Left lobe of liver (tissue), 2 donors: ENCODE results near the gene PCDHGB2. TPM values are rescaled to one million over a fixed set of nuclear protein-coding genes. Genes with fewer than 3 reads are reported as not detected.
"Not testable (repeated sequence)": the region's sequence is repeated elsewhere in the genome, so short reads cannot be mapped to it uniquely, and the experiment has no call there.

Experiments used
- ATAC-seq: fragments of 200-7000 bp; cut with Tn5 transposase; one replicate; pipeline ENCODE4 v1.9.1; 2020; ENCODE audit warnings: mild to moderate bottlenecking, moderate library complexity
- DNase-seq: peaks from one replicate; pipeline ENCODE4 v3.0.0-alpha.2; 2020; ENCODE audit warnings: low spot score
- total RNA-seq: library from RNA; stranded (reverse); gene quantifications from one replicate; pipeline ENCODE4 v1.2.1, GENCODE V29; 2021
- donor health status: DM: no; HTN: no; CAD: no; lungs with moderate emphysema.
- donor health status: DM: no; HTN: yes; CAD: no.

Gene PCDHGB2
- total RNA-seq, 1 donor from 2014 or later, result 0.81 TPM

DNA sequence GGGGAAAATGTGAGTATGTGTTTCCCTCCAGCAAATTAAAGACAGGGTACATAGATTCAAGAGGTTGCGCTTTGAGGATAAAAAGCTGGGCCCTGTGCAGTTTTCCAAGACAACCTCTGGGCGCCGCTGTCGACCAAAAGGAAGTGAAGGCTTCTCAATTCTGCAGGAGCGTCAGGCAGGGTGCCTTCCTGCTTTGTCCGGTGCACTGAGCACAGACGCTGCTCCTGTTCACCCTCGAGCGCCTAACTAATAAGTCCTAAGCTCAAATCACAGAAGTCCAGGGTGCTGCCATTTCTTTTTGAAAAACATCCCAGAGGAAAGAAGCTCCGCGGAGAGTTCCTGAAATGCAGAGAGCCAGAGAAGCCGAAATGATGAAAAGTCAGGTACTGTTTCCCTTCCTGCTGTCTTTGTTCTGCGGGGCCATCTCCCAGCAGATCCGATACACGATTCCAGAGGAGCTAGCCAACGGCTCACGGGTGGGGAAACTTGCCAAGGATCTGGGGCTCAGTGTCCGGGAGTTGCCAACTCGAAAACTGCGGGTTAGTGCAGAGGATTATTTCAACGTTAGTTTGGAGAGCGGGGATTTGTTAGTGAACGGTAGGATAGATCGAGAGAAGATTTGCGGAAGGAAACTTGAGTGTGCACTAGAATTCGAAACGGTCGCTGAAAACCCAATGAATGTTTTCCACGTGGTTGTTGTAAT is 9.7 kb upstream of the PCDHGB2 start, which contains the start of gene PCDHGB1:
Gene PCDHGB1 (plus strand): TSS at position 183 of the 703 bp plus-strand sequence. CDS start 162 bp downstream, at position 345.
- DNase-seq, result no peak
- ATAC-seq, result peak; percentile 44

DNA sequence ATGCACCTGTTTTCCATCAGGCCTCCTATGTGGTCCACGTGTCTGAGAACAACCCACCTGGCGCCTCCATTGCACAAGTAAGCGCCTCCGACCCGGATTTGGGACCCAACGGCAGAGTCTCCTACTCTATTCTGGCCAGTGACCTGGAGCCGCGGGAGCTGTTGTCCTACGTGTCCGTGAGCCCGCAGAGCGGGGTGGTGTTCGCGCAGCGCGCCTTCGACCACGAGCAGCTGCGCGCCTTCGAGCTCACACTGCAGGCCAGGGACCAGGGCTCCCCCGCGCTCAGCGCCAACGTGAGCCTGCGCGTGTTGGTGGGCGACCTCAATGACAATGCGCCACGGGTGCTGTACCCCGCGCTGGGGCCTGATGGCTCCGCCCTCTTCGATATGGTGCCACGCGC is 8.2 kb upstream of the PCDHGB2 start:
- no peak for DNase-seq
- no peak for ATAC-seq

DNA sequence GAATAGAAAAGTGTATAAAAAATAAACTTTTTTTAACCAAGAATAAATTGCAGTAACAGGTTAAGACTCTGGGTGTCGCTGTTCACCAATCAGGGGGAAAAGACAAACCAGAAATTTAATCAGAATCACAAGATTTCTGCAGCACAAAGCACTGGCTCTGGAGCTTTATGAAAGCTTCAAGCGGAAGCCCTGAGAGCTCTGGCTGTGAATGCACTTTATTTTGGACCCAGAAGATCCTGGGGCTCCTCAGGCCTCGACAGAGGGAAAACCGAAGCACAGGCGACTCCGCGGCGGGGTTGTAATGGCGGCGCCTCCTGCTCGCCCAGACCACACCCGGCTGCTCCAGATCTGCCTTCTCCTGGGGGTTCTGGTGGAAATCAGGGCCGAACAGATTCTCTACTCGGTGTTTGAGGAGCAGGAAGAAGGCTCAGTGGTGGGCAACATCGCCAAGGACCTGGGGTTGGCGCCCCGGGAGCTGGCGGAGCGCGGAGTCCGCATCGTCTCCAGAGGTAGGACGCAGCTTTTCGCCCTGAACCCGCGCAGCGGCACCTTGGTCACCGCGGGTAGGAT is 4.8 kb upstream of the PCDHGB2 start, which contains the start of gene PCDHGA4:
Gene PCDHGA4 (plus strand): TSS at position 122 of the 570 bp plus-strand sequence. CDS start 87 bp downstream, at position 209.
- DNase-seq, result no peak
- peak; percentile 18 for ATAC-seq

DNA sequence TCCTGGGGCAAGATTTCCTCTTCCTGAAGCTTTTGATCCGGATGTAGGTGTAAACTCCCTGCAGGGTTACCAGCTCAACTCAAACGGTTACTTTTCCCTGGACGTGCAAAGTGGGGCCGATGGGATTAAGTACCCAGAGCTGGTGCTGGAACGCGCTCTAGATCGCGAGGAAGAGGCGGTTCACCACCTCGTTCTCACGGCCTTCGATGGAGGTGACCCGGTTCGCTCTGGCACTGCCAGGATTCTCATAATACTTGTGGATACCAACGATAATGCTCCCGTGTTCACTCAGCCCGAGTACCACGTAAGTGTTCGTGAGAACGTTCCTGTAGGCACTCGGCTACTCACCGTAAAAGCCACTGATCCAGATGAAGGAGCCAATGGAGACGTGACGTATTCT is 4.2 kb upstream of the PCDHGB2 start:
- DNase-seq (no peak), ATAC-seq (no peak)

DNA sequence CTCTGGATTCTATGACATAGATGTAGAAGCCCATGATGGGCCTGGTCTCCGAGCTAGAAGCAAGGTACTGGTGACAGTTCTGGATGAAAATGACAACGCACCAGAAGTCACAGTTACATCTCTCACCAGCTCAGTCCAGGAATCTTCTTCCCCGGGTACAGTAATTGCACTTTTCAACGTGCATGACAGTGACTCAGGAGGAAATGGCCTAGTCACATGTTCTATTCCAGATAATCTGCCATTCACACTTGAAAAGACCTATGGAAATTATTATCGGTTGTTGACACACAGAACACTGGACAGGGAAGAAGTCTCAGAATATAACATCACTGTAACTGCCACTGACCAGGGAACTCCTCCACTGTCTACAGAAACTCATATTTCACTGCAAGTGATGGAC is 3.7 kb upstream of the PCDHGB2 start:
- ATAC-seq, result no peak
- no peak for DNase-seq

DNA sequence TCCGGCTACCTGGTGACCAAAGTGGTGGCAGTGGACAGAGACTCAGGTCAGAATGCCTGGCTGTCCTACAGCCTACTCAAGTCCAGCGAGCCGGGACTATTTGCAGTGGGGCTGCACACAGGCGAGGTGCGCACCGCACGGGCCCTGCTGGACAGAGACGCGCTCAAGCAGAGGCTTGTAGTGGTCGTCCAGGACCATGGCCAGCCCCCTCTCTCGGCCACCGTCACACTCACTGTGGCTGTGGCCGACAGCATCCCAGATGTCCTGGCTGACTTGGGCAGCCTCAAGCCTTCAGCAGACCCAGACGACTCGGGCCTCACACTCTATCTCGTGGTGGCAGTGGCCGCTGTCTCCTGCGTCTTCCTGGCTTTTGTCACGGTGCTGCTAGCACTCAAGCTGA is 2.8 kb upstream of the PCDHGB2 start:
- DNase-seq, result no peak
- ATAC-seq, result no peak

DNA sequence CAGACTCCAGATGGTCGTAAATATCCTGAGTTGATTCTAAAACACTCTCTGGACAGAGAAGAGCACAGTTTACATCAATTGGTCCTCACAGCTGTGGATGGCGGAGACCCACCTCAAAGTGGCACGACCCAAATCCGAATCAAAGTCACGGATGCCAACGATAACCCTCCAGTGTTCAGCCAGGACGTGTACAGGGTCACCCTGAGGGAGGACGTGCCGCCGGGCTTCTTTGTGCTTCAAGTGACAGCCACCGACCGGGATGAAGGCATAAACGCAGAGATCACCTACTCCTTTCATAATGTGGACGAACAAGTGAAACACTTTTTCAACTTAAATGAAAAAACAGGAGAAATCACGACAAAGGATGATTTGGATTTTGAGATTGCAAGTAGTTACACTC is 891 bp downstream of the PCDHGB2 start:
- no peak for ATAC-seq
- DNase-seq, result no peak

DNA sequence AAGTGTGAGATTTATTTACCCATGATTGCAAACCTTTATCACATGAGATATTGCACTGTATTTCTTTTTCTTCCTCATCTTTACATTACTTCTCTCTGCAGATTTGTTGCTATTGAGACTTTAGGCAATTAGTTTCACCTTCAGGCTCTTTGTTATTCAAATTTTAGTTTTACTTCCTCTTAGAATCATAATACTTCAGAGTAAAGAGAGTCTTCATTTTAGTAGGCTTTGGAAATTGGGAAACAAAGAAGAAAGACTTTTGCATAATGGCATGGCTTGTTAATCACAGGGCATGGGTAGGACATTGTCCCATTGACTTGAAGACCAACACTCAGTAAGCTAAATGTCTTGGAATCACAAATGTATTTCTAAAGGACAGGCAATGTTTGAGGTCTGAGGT is 2.9 kb downstream of the PCDHGB2 start:
- DNase-seq, result no peak
- no peak for ATAC-seq

DNA sequence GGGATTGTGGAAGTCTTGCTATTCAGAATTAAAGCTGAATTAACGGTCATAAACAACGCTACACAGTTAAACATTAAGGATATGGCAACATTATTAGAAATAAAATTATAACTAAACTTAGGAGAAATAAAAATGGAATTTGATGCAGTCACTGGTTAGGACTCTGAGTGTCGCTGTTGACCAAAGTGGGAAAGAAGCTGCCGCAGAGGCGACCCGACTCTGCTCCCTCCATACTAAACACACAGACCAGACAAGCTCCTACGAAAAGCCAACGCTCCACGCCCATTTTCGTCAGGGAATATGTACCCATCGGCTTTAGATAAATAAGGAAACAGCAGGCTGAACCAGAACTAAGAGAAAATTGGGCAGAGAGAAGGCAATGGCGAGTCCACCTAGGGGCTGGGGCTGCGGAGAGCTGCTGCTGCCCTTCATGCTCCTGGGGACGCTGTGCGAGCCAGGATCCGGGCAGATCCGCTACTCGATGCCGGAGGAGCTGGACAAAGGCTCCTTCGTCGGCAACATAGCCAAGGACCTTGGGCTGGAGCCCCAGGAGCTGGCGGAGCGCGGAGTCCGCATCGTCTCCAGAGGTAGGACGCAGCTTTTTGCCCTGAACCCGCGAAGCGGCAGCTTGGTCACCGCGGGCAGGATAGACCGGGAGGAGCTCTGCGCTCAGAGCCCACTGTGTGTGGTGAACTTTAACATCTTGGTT is 4.3 kb downstream of the PCDHGB2 start, which contains the start of gene PCDHGA5:
Gene PCDHGA5 (plus strand): TSS at position 211 of the 709 bp plus-strand sequence. CDS start 169 bp downstream, at position 380.
- DNase-seq (no peak), ATAC-seq (no peak)

DNA sequence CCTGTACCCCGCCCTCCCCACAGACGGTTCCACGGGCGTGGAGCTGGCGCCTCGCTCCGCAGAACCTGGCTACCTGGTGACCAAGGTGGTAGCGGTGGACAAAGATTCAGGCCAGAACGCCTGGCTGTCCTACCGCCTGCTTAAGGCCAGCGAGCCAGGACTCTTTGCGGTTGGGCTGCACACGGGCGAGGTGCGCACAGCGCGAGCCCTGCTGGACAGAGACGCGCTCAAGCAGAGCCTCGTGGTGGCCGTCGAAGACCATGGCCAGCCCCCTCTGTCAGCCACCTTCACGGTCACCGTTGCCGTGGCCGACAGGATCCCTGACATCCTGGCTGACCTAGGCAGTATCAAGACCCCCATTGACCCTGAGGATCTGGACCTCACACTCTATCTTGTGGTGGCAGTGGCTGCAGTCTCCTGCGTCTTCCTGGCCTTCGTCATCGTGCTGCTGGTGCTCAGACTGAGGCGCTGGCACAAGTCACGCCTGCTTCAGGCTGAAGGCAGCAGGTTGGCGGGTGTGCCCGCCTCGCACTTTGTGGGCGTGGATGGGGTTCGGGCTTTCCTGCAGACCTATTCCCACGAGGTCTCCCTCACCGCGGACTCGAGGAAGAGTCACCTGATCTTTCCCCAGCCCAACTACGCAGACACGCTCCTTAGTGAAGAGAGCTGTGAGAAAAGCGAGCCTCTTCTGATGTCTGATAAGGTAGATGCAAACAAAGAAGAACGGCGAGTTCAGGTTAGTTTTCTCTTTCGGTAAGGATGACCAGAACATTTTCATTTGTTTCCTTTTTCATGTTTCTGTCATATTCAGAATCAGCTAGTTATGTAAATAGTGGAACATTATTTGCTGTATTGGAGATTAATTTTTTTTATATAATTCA is 6.5 kb downstream of the PCDHGB2 start:
- DNase-seq (no peak), ATAC-seq (no peak)

DNA sequence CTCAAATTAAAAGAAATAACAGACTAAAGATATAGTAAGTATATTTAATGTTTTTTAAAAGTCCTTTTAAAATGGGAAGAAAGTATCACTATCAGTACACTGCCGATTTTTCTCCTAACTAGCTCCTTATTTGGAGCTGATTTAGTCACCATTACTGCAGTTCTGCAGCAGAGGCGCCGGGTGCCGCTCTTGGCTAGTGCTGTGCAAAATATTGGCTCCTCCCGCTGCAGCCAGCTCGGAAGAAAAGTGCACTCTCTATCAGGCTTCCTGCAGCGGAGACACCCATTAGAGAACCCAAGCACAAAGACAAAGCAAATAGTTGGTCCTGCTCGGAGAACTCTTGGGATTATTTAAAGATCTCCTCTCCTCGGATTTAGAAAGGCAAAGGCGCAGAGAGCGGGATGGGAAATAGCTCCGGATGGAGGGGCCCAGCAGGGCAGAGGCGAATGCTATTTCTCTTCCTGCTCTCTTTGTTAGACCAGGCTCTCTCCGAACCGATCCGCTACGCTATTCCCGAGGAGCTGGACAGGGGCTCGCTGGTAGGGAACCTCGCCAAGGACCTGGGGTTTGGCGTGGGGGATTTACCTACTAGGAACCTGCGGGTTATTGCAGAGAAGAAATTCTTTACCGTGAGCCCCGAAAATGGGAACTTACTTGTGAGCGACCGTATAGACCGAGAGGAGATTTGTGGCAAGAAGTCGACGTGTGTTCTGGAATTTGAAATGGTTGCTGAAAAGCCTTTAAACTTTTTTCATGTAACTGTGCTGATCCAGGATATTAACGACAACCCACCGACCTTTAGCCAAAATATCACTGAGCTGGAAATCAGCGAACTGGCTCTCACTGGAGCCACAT is 10.4 kb downstream of the PCDHGB2 start, which contains the start of gene PCDHGB3:
Gene PCDHGB3 (plus strand): TSS at position 249 of the 855 bp plus-strand sequence. CDS start 153 bp downstream, at position 402.
- peak; percentile 44 for DNase-seq
- ATAC-seq, result peak; percentile 90

DNA sequence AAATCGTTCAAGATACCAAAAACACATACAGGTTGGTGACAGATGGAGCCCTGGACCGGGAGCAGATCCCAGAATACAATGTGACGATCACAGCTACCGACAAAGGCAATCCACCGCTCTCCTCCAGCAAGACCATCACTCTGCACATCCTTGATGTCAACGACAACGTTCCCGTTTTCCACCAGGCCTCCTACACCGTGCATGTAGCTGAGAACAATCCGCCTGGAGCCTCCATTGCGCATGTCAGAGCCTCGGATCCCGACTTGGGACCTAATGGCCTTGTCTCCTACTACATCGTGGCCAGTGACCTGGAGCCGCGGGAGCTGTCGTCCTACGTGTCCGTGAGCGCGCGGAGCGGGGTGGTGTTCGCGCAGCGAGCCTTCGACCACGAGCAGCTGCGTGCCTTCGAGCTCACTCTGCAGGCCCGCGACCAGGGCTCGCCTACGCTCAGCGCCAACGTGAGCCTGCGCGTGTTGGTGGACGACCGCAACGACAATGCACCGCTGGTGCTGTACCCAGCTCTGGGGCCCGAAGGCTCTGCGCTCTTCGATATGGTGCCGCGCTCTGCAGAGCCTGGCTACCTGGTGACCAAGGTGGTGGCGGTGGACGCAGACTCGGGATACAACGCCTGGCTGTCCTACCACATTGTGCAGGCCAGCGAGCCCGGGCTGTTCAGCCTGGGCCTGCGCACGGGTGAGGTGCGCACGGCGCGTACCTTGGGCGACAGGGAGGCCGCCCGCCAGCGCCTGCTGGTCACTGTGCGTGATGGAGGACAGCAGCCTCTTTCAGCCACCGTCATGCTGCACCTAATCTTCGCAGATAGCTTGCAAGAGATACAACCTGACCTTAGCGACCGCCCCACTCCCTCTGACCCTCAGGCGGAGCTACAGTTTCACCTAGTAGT is 12.0 kb downstream of the PCDHGB2 start:
- no peak for ATAC-seq
- no peak for DNase-seq

DNA sequence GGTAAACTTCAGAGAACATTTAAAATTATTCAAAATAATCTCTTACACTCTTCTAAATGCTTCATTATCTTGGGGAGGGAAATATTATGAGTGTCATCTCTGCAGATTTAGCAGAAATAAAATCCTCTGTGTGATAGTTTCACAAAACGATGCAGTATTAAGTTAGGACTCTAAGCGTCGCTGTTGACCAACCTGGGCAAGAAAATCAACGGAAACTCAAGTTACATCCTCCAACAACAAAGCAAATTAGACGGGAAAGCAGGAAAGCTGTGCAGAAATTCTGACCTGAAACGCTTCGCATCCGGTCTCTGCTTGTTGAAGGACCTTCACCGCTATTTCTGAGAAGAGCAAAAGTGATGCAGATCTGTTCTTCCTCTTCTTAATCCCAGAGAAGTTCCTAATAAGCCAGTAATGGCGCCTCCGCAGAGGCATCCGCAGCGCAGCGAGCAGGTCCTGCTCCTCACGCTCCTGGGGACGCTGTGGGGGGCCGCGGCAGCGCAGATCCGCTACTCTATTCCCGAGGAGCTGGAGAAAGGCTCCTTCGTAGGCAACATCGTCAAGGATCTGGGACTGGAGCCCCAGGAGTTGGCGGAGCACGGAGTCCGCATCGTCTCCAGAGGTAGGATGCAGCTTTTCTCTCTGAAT is 14.0 kb downstream of the PCDHGB2 start, which contains the start of gene PCDHGA6:
Gene PCDHGA6 (plus strand): TSS at position 219 of the 645 bp plus-strand sequence. CDS start 193 bp downstream, at position 412.
- no peak for ATAC-seq
- no peak for DNase-seq

DNA sequence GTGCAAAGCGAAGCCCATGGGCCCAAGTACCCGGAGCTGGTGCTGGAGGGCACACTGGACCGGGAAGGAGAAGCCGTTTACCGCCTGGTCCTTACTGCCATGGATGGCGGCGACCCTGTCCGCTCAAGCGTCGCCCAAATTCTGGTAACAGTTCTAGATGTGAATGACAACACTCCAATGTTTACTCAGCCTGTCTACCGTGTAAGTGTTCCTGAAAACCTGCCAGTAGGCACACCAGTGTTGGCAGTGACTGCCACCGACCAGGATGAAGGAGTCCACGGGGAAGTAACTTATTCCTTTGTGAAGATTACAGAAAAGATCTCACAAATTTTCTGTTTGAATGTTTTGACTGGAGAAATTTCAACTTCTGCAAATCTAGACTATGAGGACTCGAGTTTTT is 14.8 kb downstream of the PCDHGB2 start:
- ATAC-seq (no peak), DNase-seq (no peak)

DNA sequence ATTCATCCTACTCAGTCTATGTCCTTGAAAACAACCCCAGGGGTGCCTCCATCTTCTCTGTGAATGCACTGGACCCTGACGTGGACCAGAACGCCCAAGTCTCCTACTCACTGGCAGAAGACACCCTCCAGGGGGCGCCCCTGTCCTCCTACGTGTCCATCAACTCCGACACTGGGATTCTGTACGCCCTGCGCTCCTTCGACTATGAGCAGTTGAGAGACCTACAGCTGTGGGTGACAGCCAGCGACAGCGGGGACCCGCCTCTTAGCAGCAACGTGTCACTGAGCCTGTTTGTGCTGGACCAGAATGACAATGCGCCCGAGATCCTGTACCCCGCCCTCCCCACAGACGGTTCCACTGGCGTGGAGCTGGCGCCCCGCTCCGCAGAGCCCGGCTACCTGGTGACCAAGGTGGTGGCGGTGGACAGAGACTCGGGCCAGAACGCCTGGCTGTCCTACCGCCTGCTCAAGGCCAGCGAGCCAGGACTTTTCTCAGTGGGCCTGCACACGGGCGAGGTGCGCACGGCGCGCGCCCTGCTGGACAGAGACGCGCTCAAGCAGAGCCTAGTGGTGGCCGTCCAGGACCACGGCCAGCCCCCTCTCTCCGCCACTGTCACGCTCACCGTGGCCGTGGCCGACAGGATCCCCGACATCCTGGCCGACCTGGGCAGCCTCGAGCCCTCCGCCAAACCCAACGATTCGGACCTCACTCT is 15.8 kb downstream of the PCDHGB2 start:
- ATAC-seq, DNase-seq: not testable (repeated sequence)

DNA sequence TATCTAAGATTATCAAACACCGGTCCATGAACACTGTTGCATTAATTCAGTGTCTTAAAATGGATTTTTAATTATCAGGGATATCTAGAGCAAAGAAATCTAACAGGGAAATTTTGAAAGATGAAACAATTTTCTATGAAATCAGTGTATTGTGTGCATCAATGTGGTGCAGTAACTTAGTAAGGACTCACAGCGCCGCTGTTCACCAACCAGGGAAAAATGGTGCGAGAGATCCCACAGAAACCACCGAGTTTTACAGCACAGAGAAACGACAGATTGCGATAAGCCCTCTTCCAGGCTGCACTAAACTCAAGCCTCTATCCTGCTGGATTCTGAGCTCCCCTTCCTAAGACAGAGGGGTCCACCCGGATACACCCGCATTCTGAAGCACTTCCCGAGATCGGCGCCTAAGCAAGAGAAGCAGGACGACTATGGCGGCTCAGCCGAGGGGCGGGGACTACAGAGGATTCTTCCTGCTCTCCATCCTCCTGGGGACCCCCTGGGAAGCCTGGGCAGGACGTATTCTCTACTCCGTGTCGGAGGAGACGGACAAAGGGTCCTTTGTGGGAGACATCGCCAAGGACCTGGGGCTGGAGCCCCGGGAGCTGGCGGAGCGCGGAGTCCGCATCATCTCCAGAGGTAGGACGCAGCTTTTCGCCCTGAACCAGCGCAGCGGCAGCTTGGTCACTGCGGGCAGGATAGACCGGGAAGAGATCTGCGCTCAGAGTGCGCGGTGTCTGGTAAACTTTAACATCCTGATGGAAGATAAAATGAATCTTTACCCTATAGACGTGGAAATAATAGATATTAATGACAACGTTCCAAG is 22.9 kb downstream of the PCDHGB2 start, which contains the start of gene PCDHGA7:
Gene PCDHGA7 (plus strand): TSS at position 274 of the 826 bp plus-strand sequence. CDS start 158 bp downstream, at position 432.
- no peak for DNase-seq

More for the DNA sequence above, 22.9 kb downstream of the PCDHGB2 start, which contains the start of gene PCDHGA7:
- ATAC-seq, result no peak
